ENCODE results near the gene MRPS10.

MRPS10 gene

GRCh38 chr6:42217519-42218367 lies at the start of gene MRPS10:
TSS of gene MRPS10 (minus strand) at chr6:42217861. CDS start at chr6:42217849, 12 bp downstream.
- peak; percentile 85 to 89 for DNase-seq (ENCODE audit: low read depth in 2 of 2)

GRCh38 chr6:42266538-42266937 lies 48.9 kb upstream of the MRPS10 start:
- no peak for DNase-seq (ENCODE audit: low read depth in 2 of 2)

- DNase-seq (ENCODE audit: low read depth in 2 of 2): no peak
These were observed 47.3 kb upstream of the MRPS10 start for GRCh38 chr6:42264852-42265390.

GRCh38 chr6:42264162-42264851 lies 46.6 kb upstream of the MRPS10 start:
- DNase-seq (ENCODE audit: low read depth in 2 of 2): no peak

- no peak for DNase-seq (ENCODE audit: low read depth in 2 of 2)
These were observed 45.6 kb upstream of the MRPS10 start for GRCh38 chr6:42263165-42263728.

- DNase-seq (ENCODE audit: low read depth in 2 of 2): no peak
These were observed 43.3 kb upstream of the MRPS10 start for GRCh38 chr6:42260972-42261371.

DNA sequence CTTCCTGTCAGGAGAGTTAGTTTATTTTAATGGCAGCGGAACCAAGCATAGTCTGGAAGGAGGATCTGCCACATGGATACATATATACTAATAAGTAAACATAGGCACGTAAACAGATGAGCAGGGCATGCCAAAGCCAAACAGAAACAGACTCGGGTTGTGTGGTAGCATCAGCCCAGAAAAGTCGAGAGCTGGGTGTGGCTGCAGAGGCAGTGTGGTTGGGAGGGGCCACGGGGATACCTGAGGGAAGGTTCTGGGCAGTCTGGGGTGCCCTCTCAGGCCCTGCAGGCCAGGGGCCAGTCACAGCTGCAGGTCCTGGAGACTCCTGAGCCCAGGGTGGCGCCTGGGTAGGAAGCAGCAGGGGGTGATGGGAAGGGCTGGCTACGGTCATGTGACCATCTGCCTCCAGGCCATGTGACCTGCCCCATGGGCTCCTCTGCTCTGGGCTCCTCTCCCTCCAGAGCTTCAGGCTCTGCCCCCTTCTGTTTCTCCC lies 42.8 kb upstream of the MRPS10 start:
- DNase-seq (ENCODE audit: low read depth in 2 of 2): no peak

GRCh38 chr6:42259841-42260395 lies 42.3 kb upstream of the MRPS10 start:
- DNase-seq (ENCODE audit: low read depth in 2 of 2): peak; percentile 43

DNA sequence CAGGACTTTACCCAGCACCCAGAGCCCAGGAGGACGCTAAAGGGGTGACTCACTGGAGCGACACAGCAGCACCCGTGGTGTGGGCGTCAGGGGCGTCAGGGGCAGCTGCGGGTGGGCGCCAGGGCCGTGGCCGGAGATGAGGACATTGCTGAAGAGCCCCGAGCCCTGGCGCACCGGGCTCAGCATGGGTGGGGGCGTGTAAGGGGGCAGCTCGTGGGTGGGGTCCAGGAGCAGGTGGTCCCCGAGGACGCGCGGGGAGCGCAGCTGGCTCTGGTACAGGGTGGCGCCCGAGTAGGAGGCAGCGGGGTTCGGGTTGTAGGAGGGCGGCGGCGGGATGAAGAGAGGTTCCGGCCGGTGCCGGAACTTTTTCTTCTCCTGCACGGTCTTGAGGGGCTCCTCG lies 41.6 kb upstream of the MRPS10 start:
- no peak for DNase-seq (ENCODE audit: low read depth in 2 of 2)

DNA sequence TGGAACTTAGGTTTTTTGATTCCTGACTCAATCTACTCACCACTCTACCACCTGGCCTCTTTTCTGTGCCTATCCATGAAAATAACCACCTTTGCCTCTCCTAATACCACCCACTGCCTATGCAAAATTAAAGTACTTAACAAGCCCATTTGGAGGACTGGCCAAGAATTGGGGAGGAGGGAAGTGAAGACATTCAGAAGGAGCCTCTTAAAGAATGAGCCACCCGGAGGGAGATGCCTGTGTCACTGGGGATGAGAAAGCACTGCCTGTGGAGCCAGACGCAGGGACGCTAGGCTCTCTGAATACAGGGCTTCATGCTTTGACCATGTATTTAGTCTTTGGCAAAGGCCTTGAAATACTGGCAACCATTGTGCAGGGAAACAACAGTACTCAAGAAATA lies 40.0 kb upstream of the MRPS10 start:
- DNase-seq (ENCODE audit: low read depth in 2 of 2): no peak

GRCh38 chr6:42257063-42257462 lies 39.4 kb upstream of the MRPS10 start:
- no peak for DNase-seq (ENCODE audit: low read depth in 2 of 2)

- no peak for DNase-seq (ENCODE audit: low read depth in 2 of 2)
These were observed 37.4 kb upstream of the MRPS10 start for GRCh38 chr6:42255050-42255449.

DNA sequence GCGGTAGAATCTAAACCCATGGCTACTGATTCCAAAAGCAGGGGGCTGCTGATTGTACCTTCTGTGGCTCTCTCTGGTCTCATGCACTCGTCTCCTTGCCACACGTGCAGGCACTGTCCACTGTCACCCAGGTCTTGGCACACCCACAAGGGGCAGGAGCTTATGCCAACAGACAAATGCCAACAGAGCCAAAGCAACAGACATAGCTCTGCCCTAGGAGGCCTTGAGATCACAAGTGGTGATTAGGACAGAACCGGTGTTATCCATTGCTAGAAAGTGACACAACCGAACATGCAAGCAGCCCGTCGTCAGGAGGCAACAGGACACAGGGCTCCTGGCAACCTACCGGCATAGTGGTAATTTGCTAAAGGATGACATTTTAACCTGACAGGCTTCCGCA lies 36.8 kb upstream of the MRPS10 start:
- no peak for DNase-seq (ENCODE audit: low read depth in 2 of 2)

DNA sequence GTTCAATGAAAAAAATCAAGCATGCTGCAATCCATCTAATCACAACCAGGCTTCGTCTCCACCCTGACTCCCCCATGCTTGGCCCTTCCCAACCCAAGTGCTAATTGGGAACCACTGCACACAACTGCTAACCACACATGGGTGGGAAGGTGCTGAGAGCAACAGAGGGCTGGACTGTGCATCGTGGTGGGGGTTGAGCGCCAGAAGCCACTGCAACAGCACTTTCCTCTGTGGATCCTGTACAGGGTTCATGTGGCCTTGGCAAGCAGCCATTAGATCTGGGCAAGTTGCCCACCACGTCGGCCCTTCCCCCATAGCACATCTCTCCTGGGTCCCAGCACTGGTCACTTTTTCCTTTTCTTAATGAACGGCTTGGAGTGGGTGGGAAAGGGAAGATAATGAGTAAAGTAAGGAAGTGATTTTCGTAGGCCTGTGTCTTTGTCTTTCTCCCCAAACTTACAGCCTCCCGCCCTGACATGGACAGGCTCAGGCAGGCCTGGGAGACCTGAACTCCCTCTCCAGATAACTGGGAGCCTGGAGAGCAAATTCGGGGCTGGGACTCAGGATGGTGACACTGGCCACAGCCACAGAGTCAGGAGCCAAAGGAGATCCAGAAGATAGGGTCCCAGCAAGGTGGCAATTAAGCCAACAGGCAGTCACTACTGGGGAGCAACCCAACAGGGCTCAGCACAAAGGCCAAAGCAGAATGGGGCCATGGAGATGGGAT lies 34.4 kb upstream of the MRPS10 start:
- DNase-seq (ENCODE audit: low read depth in 2 of 2): peak; percentile 20 to 24

GRCh38 chr6:42251500-42251899 lies 33.8 kb upstream of the MRPS10 start:
- DNase-seq (ENCODE audit: low read depth in 2 of 2): peak; percentile 19 to 30

DNA sequence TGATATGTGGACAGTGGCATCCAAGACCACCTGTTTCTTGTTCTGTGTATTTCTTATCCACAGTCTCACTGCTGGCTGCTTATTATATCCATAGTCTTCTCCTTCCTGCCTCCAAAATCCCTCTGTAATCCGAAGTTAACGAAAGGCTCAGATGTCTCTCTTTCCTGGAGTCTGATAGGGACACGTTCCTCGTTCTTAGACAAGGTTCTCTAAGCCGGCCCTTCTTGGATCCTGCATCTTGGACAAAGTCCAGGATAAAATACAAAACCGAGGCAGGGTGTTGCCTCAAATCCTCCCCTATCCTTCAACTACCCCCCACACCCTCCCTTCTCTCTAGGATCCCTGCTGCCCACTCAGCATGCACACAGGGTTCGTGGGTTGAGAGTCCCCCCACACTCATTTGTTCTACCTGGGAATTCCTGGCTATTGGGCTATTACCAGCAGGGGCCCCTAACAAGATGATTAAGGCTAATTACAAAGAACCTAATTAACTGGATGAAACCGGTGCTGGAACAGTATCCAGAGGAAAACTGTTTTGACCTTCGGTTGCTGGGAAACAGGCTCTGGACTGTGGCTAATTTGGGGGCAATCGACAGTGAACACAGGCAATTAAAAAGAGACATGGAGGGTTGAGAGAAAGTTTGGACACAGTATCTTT lies 32.7 kb upstream of the MRPS10 start:
- DNase-seq (ENCODE audit: low read depth in 2 of 2): no peak

GRCh38 chr6:42249279-42249678 lies 31.6 kb upstream of the MRPS10 start:
- DNase-seq (ENCODE audit: low read depth in 2 of 2): no peak

- DNase-seq (ENCODE audit: low read depth in 2 of 2): no peak
These were observed 25.4 kb upstream of the MRPS10 start for GRCh38 chr6:42243046-42243445.

DNA sequence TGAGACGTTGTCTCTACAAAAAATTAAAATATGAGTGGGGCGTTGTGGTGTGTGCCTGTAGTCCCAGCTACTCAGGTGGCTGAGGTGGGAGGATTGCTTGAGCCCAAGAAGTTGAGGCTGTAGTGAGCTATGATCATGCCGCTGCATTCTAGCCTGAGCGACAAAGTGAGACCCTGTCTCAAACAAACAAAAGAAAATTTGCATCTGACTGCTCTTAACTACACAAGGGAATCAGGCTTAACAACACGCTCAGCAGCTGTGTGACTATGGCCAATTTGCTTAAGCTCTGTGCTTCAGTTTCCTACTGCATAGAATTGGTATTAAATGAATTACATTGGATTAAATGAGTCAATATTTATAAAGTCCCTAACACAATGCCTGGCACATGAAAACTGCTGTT lies 24.3 kb upstream of the MRPS10 start:
- no peak for DNase-seq (ENCODE audit: low read depth in 2 of 2)

- DNase-seq (ENCODE audit: low read depth in 2 of 2): no peak
These were observed 22.2 kb upstream of the MRPS10 start for GRCh38 chr6:42239736-42240375.

Data from fibroblast of skin of left biceps (primary cell).